GM12878 (cell line): ENCODE data around the gene AFG1L. TPM values are rescaled to one million over a fixed set of nuclear protein-coding genes. Genes with fewer than 3 reads are reported as not detected.

Experiments
- ATAC-seq: fragments of 200-7000 bp; cut with Tn5 transposase; 3 replicates; pipeline ENCODE4 v1.9.1; 2020; ENCODE audit warnings: mild to moderate bottlenecking, moderate library complexity
- BruUV-seq: library from RNA; stranded (reverse); fragments of 400-500 nt; replicated peaks from 2 replicates; lab custom pipeline; 2021; lab: Mats Ljungman, UMichigan
- CTCF ChIA-PET: fragments of 300-600 bp; sonication (Branson Sonifier 250); formaldehyde crosslinking; extraction: SDS; loops from one replicate; lab custom pipeline; 2021; ENCODE audit warnings: inconsistent platforms; lab: Yijun Ruan, JAX
- POLR2A ChIA-PET: fragments of 350-600 bp; formaldehyde crosslinking; extraction: SDS; loops from one replicate; lab custom pipeline; 2021; ENCODE audit warnings: inconsistent platforms; lab: Charles Lee
- RAD21 ChIA-PET: fragments of 300-600 bp; sonication (Branson Sonifier 250); formaldehyde crosslinking; loops from one replicate; lab custom pipeline; 2023; ENCODE audit warnings: antibody characterized with exemption; ENCODE audit not compliant: unreplicated experiment; lab: Charles Lee
- SMC1A ChIA-PET: fragments of 300-600 bp; sonication (Branson Sonifier 250); formaldehyde crosslinking; loops from one replicate; lab custom pipeline; 2023; ENCODE audit not compliant: unreplicated experiment, uncharacterized antibody; lab: Charles Lee
- DNase-seq: peaks from one replicate; pipeline ENCODE4 v3.0.0-alpha.2; 2011; ENCODE audit warnings: low read depth, low spot score
- FAIRE-seq: peaks from 3 replicates; lab custom pipeline; 2011; peaks lifted over from hg19 to GRCh38; lab: Jason Lieb, UNC
- H2AFZ ChIP-seq: 2 replicates; pipeline ENCODE4 v1.6.0; 2011; ENCODE audit warnings: low read depth, low read length, control low read depth; ENCODE audit not compliant: control insufficient read depth
- H3K27ac ChIP-seq: 2 replicates; pipeline ENCODE4 v1.5.1; 2011; ENCODE audit warnings: control low read depth; ENCODE audit not compliant: control insufficient read depth, insufficient read depth
- H3K27me3 ChIP-seq, 2 experiments: replicated peaks in 1 of 2; 2 replicates each; pipeline versions ENCODE4 v1.6.0 to v1.6.1; 2011; ENCODE audit warnings: low read length in 1 of 2; ENCODE audit not compliant: control insufficient read depth in 2 of 2, insufficient read depth in 2 of 2
- H3K36me3 ChIP-seq, 2 experiments: 2 replicates each; pipeline ENCODE4 v1.5.1; 2011; ENCODE audit warnings: low read length in 1 of 2; ENCODE audit not compliant: control insufficient read depth in 2 of 2, insufficient read depth in 2 of 2
- H3K4me1 ChIP-seq: 2 replicates; pipeline ENCODE4 v1.6.1; 2011; ENCODE audit warnings: mild to moderate bottlenecking, low read length, moderate library complexity, mixed read lengths; ENCODE audit not compliant: control insufficient read depth, insufficient read depth
- H3K4me2 ChIP-seq: 2 replicates; pipeline ENCODE4 v1.6.0; 2011; ENCODE audit warnings: control low read depth; ENCODE audit not compliant: control insufficient read depth, insufficient read depth
- H3K4me3 ChIP-seq: fragments of 200-600 bp; sonication (generic); 2 replicates; pipeline ENCODE4 v1.5.1; 2016
- H3K79me2 ChIP-seq: 2 replicates; pipeline ENCODE4 v1.6.0; 2011; ENCODE audit warnings: low read length; ENCODE audit not compliant: control insufficient read depth, insufficient read depth
- H3K9ac ChIP-seq: 2 replicates; pipeline ENCODE4 v1.8.0; 2011; ENCODE audit warnings: low read length, control low read depth, mixed read lengths; ENCODE audit not compliant: control insufficient read depth, insufficient read depth
- H3K9me3 ChIP-seq: replicated peaks from 3 replicates; pipeline ENCODE4 v1.5.1; 2011; ENCODE audit warnings: mild to moderate bottlenecking, low read length; ENCODE audit not compliant: control insufficient read depth, insufficient read depth
- H4K20me1 ChIP-seq: 2 replicates; pipeline ENCODE4 v1.6.0; 2011; ENCODE audit not compliant: control insufficient read depth, insufficient read depth
- BRCA1 ChIP-seq: IDR thresholded peaks from 2 replicates; pipeline ENCODE4 v1.6.1; 2011; ENCODE audit warnings: low read depth, low read length, improper control_type of control experiment
- EP300 ChIP-seq, 2 experiments: fragments of 150-350 bp in 1 of 2; IDR thresholded peaks; 2 replicates each; pipeline ENCODE4 v1.6.1; 2011 to 2012; ENCODE audit warnings: low read depth in 2 of 2, low read length in 2 of 2, borderline replicate concordance in 1 of 2, improper control_type of control experiment in 1 of 2, inconsistent platforms in 1 of 2; ENCODE audit not compliant: control insufficient read depth in 1 of 2
- ETV6 ChIP-seq, 2 experiments: fragments of 450-650 bp in 1 of 2; IDR thresholded peaks in 1 of 2; conservative IDR thresholded peaks in 1 of 2; 2 replicates each; pipeline ENCODE4 v1.6.1; 2014; ENCODE audit warnings: antibody characterized with exemption in 1 of 2, borderline replicate concordance in 1 of 2, low read depth in 1 of 2, mild to moderate bottlenecking in 1 of 2, moderate library complexity in 1 of 2
- FOXM1 ChIP-seq: IDR thresholded peaks from 2 replicates; pipeline ENCODE4 v1.6.1; 2012; ENCODE audit warnings: low read depth, mild to moderate bottlenecking, inconsistent platforms, low read length, moderate library complexity
- HSF1 ChIP-seq: fragments of 150-350 bp; IDR thresholded peaks from 2 replicates; pipeline ENCODE4 v1.6.1; 2014; ENCODE audit warnings: mild to moderate bottlenecking, low read depth, low read length
- MXI1 ChIP-seq: fragments of 150-350 bp; IDR thresholded peaks from 2 replicates; pipeline ENCODE4 v1.6.1; 2011; ENCODE audit warnings: low read depth, mild to moderate bottlenecking, inconsistent platforms, low read length, improper control_type of control experiment
- NFYA ChIP-seq: IDR thresholded peaks from 2 replicates; pipeline ENCODE4 v1.6.1; 2011; ENCODE audit warnings: low read depth, mild to moderate bottlenecking, low read length, improper control_type of control experiment, borderline replicate concordance
- NFYB ChIP-seq: IDR thresholded peaks from 2 replicates; pipeline ENCODE4 v1.6.1; 2011; ENCODE audit warnings: low read depth, mild to moderate bottlenecking, low read length, improper control_type of control experiment, moderate library complexity; ENCODE audit not compliant: insufficient read depth
- SUZ12 ChIP-seq: fragments of 200-600 bp; sonication (generic); IDR thresholded peaks from one replicate; pipeline ENCODE4 v1.6.1; 2018; ENCODE audit warnings: antibody characterized with exemption, mild to moderate bottlenecking; ENCODE audit not compliant: unreplicated experiment
- YY1 ChIP-seq: IDR thresholded peaks from 2 replicates; pipeline ENCODE4 v1.6.1; 2011; ENCODE audit warnings: low read depth, mild to moderate bottlenecking, low read length
- ZBED1 ChIP-seq: IDR thresholded peaks from 2 replicates; pipeline ENCODE4 v1.6.1; 2016; ENCODE audit warnings: borderline replicate concordance
- WGBS: methylation state at CpG from one replicate; pipeline ENCODE4 v1.1.6; 2016; ENCODE audit warnings: low lambda C conversion rate; ENCODE audit not compliant: insufficient replicate concordance, insufficient coverage; ENCODE audit errors: missing lambda C conversion rate; 5-methylcytosine and 5-hydroxymethylcytosine counted together
- in situ Hi-C: fragments of 300-500 bp; cut with MboI; formaldehyde crosslinking; loops from 9 replicates; pipeline ENCODE4 v1.14.3; 2018; ENCODE audit warnings: mixed read lengths
- intact Hi-C: fragments of 100-400 bp; cut with micrococcal nuclease; formaldehyde crosslinking; loops from one replicate; pipeline ENCODE4 v1.14.2; 2022; ENCODE audit not compliant: unreplicated experiment
- polyA plus RNA-seq, 11 experiments: library from polyadenylated mRNA; depleted of rRNA in 4 of 11; unstranded in 6 of 11; stranded (reverse) in 5 of 11; fragments of >200 nt; fragmentation: Nextera tagmentation in 4 of 11; fragmentation: Illumina TruSeq in 1 of 11; extraction: Ambion mirVana in 4 of 11; extraction: Trizol in 1 of 11; gene quantifications; 1 replicate in 1 of 11; 2 replicates in 10 of 11; pipeline versions ENCODE4 v1.2.1 to v1.2.3, GENCODE V29; 2011 to 2016; ENCODE audit warnings: inconsistent platforms in 2 of 11, missing spikeins in 2 of 11, low read depth in 1 of 11
- total RNA-seq, 4 experiments: library from RNA; depleted of rRNA in 3 of 4; stranded (reverse); fragments of >200 nt in 3 of 4; fragmentation: Illumina TruSeq in 1 of 4; extraction: Trizol in 1 of 4; gene quantifications; 2 replicates each; pipeline versions ENCODE4 v1.2.1 to v1.2.3, GENCODE V29; 2013 to 2021
- TF ChIP-seq, protein P1 (sequence below): fragments of 150-350 bp; IDR thresholded peaks from 2 replicates; pipeline ENCODE4 v1.6.1; 2016; ENCODE audit warnings: low read depth, low read length
- TF ChIP-seq, protein P2 (sequence below): fragments of 450-650 bp; IDR thresholded peaks from 2 replicates; pipeline ENCODE4 v1.6.1; 2016; ENCODE audit warnings: mild to moderate bottlenecking

The AFG1L gene
- total and polyA plus RNA-seq, 10 of the 15 experiments (the other 5 are each of a cell fraction or from before 2014, with no cell fraction given), result 2.3 to 9.0 (median 4.3) TPM

- Histone ChIP-seq H3K9ac (no peak overlapping the region), H3K4me2 (no peak overlapping the region), H3K9me3 (no peaks in the 10 kb centered on the region), H4K20me1 (no peaks in the 10 kb centered on the region), H3K27ac (no peak overlapping the region), H3K79me2 (no peaks in the 10 kb centered on the region), H3K4me3 (no peak overlapping the region), H3K4me1 (no peaks in the 10 kb centered on the region), H3K27me3 (no peaks in the 10 kb centered on the region), H2AFZ (no peak overlapping the region), H3K36me3 (no peaks in the 10 kb centered on the region)
- no peak for ATAC-seq
- ChIA-PET POLR2A (interaction anchor here (0.7 kb wide), 1 partner anchor 481 kb away, joined by 3 read pairs; no protein-coding TSS in a partner anchor), SMC1A (interaction anchor here (1.0 to 1.1 kb wide), 2 partner anchors 157 to 1214 kb away, joined by 3 read pairs; no protein-coding TSS in a partner anchor), CTCF (no interaction called here), RAD21 (no interaction called here)
- DNase-seq, result no peak
- intact Hi-C loops, result no loop called here
- BruUV-seq, result no TSS peak
- no peak for FAIRE-seq
- in situ Hi-C loops, result no loop called here
- WGBS, result 98% methylated on average over 2 of the region's 2 CpGs
- TF ChIP-seq ETV6 (conservative IDR thresholded peaks at IDR 0.05 in 1 of 2, IDR thresholded peaks at IDR 0.05 in 1 of 2; ENCODE audit: borderline replicate concordance in 1 of 2, low read depth in 1 of 2) (no peak), NFYA (no peak), FOXM1 (no peak), YY1 (no peak), ZBED1 (no peak), SUZ12 (no peak), EP300 (IDR thresholded peaks at IDR 0.05; ENCODE audit: borderline replicate concordance in 1 of 2, control insufficient read depth in 1 of 2, low read depth in 2 of 2, low read length in 2 of 2) (no peak), BRCA1 (no peak), MXI1 (no peak), NFYB (no peak), HSF1 (no peak)
- TF ChIP-seq, protein P1, sequence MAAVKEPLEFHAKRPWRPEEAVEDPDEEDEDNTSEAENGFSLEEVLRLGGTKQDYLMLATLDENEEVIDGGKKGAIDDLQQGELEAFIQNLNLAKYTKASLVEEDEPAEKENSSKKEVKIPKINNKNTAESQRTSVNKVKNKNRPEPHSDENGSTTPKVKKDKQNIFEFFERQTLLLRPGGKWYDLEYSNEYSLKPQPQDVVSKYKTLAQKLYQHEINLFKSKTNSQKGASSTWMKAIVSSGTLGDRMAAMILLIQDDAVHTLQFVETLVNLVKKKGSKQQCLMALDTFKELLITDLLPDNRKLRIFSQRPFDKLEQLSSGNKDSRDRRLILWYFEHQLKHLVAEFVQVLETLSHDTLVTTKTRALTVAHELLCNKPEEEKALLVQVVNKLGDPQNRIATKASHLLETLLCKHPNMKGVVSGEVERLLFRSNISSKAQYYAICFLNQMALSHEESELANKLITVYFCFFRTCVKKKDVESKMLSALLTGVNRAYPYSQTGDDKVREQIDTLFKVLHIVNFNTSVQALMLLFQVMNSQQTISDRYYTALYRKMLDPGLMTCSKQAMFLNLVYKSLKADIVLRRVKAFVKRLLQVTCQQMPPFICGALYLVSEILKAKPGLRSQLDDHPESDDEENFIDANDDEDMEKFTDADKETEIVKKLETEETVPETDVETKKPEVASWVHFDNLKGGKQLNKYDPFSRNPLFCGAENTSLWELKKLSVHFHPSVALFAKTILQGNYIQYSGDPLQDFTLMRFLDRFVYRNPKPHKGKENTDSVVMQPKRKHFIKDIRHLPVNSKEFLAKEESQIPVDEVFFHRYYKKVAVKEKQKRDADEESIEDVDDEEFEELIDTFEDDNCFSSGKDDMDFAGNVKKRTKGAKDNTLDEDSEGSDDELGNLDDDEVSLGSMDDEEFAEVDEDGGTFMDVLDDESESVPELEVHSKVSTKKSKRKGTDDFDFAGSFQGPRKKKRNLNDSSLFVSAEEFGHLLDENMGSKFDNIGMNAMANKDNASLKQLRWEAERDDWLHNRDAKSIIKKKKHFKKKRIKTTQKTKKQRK, result no peak
- TF ChIP-seq, protein P2, sequence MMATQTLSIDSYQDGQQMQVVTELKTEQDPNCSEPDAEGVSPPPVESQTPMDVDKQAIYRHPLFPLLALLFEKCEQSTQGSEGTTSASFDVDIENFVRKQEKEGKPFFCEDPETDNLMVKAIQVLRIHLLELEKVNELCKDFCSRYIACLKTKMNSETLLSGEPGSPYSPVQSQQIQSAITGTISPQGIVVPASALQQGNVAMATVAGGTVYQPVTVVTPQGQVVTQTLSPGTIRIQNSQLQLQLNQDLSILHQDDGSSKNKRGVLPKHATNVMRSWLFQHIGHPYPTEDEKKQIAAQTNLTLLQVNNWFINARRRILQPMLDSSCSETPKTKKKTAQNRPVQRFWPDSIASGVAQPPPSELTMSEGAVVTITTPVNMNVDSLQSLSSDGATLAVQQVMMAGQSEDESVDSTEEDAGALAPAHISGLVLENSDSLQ, result no peak
Measured at GRCh38 chr6:108395297-108395696, 100.4 kb downstream of the AFG1L start.
